ENCODE results near the gene NFAM1. TPM values are rescaled to one million over a fixed set of nuclear protein-coding genes. Genes with fewer than 3 reads are reported as not detected.

Gene NFAM1
- total RNA-seq, 1 experiment from 2014 or later: not detected

GRCh38 chr22:42361523-42361922 lies 70.7 kb downstream of the NFAM1 start:
- DNase-seq (ENCODE audit: low read depth): no peak

GRCh38 chr22:42360348-42360747 lies 71.9 kb downstream of the NFAM1 start:
- DNase-seq (ENCODE audit: low read depth): no peak

DNA sequence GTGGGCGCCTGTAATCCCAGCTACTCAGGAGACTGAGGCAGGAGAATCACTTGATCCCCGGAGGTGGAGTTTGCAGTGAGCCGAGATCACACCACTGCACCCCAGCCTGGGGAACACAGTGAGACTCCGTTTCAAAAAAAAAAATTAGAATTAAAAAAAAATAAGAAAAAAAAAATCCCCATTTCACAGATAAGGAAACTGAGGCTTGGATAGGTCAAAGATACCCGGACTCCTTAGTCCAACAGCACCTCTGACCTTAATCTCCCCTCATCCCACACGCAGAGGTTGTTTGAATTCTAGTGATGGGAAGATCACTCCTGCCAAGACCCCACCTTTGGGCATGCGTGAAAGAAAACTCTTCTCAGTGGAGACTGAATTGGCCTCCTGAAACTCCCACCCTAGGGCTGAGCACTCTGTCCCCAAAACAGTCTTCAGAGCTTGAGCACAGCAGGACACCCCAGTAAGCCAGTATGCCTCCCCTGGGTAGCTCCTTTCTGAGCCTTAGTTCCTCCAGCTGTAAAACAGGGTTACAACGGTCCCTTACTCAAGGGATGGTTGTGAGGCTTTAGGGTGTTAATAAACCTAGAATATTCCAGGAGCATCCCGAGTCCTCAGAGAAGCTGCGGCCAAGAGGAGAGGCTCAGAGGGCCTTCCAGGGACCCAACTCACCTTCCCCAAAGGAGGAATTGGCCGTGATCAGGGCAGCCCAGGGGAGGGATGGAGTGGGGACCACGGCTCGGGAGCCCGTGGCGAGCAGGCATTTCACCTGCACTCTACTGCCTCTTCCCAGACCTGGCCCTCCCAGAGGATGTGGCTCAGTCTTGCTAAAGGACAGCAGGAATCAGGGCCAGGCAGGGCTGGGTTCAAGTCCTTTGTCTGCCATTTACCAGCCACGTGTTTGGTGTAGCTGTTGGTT lies 73.3 kb downstream of the NFAM1 start:
- no peak for DNase-seq (ENCODE audit: low read depth)

- DNase-seq (ENCODE audit: low read depth): no peak
These were observed 74.4 kb downstream of the NFAM1 start for GRCh38 chr22:42357634-42358296.

DNA sequence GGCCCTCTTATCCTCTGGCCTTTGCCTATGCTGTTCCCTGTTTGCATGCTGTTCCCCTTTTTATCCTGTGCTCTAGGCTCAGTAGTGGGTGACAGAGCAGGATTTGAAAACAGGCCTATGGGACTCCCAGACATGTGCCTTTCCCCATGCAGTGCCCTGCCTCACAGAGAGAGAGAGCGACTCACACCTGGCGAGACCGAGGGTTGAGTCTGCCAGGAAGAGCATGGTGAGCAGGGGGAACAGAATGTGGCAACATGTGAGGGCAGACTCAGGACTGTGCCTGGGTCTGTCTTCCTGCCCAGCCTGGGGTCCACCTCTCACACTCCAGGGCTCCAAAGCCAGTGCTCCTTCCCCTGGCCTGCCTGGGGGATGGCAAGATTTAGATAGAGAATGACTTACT lies 75.0 kb downstream of the NFAM1 start:
- no peak for DNase-seq (ENCODE audit: low read depth)

GRCh38 chr22:42356533-42356932 lies 75.7 kb downstream of the NFAM1 start:
- DNase-seq (ENCODE audit: low read depth): no peak

GRCh38 chr22:42353883-42354727 lies 78.1 kb downstream of the NFAM1 start:
- no peak for DNase-seq (ENCODE audit: low read depth)

DNA sequence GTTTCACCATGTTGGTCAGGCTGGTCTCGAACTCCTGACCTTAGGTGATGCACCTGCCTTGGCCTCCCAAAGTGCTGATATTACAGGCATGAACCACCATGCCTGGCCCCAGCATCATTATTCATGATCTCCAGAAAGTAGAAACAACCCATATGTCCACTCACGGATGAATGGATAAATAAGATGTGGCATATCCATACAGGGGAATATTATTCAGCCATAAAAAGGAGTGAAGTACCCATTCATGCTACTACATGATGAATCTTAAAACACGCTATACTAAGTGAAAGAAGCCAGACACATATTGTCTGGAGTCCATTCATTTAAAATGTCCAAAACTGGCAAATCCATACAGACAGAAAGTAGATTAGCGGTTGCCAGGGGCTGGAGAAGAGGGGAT lies 81.8 kb downstream of the NFAM1 start:
- no peak for DNase-seq (ENCODE audit: low read depth)

GRCh38 chr22:42347281-42347824 lies 84.8 kb downstream of the NFAM1 start:
- DNase-seq (ENCODE audit: low read depth): no peak

GRCh38 chr22:42346722-42347121 lies 85.5 kb downstream of the NFAM1 start:
- no peak for DNase-seq (ENCODE audit: low read depth)

GRCh38 chr22:42345458-42345857 lies 86.7 kb downstream of the NFAM1 start:
- no peak for DNase-seq (ENCODE audit: low read depth)

GRCh38 chr22:42344361-42344905 lies 87.8 kb downstream of the NFAM1 start:
- DNase-seq (ENCODE audit: low read depth): no peak

DNA sequence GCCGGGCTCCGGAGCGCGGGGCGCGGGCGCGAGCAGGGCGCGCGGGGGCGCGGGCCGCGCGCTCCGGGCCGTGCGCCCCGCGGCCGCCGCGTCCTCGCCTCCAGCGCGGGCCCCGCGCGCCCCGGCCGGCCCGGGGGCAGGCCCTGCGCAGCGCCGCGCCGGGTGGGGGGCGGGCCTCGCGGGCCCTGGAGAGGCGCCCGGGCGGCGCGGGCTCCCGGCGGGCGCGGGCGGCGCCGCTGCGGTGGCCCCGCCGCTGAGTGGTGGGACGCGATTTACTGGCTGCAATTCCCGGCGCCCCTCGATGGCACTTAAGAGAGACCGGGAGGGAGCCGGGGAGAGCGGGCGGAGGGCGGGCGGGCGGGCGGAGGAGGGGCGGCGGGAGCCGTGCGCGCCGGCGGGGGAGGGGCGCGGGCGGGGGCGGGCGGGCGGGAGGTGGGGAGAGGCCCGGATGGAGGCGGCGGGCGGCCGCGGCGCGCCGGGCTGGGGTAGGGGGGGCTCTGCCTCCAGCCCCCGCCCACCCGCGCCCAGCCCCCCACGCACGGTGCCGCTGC lies 88.6 kb downstream of the NFAM1 start:
- no peak for DNase-seq (ENCODE audit: low read depth)

DNA sequence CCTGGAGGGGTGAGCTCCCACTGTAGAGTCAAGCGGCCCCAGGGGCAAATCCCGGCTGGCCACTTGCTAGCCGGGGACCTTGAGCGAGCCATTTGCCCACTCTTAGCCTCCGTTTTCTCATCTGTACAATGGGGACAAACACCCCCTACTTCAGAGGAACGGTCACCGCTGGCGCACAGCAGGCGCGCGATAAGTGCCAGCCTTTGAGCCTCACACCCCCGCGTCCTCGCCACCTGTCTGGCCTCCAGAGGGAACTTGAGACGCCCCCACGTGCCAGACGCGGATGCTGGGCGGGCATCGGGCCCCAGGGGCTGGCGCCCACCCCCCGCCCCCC lies 89.1 kb downstream of the NFAM1 start:
- DNase-seq (ENCODE audit: low read depth): no peak

GRCh38 chr22:42342426-42343120 lies 89.6 kb downstream of the NFAM1 start:
- no peak for DNase-seq (ENCODE audit: low read depth)

- no peak for DNase-seq (ENCODE audit: low read depth)
These were observed 90.4 kb downstream of the NFAM1 start for GRCh38 chr22:42341779-42342178.

DNA sequence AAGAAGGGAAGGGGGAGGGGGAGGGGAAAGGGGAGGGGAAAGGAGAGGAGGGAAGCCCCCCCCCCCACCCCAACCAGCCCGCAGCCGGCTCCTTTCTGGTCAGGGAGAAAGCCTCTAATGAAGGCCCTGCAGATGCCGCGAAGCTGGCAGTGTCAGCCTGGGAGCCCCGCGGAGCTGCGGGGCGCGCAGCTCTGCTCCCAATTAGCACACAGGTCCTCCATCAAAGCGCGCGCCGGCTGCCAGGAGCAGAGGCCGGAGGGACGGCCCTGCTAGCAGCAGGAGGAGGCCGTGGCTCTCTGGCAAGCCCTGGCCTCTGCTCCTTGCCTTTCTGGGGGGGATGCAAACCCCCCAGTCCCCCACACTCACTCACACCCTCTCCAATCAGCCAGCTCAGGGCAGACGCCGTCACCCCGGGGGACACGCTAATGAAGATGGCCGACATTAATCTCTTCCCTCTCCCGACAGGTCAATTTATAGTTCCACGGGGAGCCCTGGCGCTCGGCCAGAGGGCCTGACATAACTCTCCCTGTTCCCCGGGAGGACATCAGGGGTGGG lies 91.3 kb downstream of the NFAM1 start:
- DNase-seq (ENCODE audit: low read depth): no peak

DNA sequence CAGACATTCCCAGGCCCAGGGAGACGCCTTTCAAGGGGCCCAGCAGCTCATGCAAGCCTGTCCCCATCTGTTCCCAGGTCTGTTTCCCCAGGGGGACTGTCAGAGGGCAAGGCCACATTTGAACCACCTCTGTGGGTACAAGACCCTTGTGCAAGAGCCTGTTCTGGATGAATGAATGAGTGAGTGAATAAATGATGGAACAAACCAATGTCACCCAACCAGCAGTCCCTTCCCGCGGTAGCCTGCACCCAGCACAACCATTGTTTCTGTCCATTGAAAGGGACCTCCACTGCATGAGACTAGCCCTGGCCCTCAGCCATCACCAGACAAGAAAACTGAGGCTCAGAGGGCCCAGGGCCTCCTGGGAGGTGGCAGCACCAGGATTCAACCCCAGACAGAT lies 92.1 kb downstream of the NFAM1 start:
- DNase-seq (ENCODE audit: low read depth): no peak

- no peak for DNase-seq (ENCODE audit: low read depth)
These were observed 93.7 kb downstream of the NFAM1 start for GRCh38 chr22:42338479-42338878.

DNA sequence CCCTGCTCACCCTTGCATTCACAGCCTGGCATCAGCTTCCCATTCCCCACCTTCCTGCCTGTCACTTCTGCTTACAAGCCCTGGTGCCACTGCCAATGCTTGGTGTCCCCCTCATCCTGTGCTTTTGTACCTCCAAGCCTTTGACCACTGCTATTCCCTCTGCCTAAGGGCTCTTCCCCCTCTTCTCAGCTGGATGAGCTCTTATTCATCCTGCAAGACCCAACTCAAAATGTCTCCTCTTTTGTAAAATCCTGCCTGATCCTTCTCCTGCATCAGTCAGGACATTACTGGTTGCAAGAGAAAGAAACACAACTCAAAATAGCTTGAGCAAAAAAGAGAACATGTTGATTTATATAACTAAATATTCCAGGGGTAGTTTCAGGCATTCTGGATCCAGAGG lies 94.8 kb downstream of the NFAM1 start:
- no peak for DNase-seq (ENCODE audit: low read depth)

Data from LHCN-M2 (cell line).